ENCODE results near the gene SIGLECL1. TPM values are rescaled to one million over a fixed set of nuclear protein-coding genes. Genes with fewer than 3 reads are reported as not detected.
"Not testable (repeated sequence)": the region's sequence is repeated elsewhere in the genome, so short reads cannot be mapped to it uniquely, and the experiment has no call there.

Gene SIGLECL1
- total RNA-seq: not detected

DNA sequence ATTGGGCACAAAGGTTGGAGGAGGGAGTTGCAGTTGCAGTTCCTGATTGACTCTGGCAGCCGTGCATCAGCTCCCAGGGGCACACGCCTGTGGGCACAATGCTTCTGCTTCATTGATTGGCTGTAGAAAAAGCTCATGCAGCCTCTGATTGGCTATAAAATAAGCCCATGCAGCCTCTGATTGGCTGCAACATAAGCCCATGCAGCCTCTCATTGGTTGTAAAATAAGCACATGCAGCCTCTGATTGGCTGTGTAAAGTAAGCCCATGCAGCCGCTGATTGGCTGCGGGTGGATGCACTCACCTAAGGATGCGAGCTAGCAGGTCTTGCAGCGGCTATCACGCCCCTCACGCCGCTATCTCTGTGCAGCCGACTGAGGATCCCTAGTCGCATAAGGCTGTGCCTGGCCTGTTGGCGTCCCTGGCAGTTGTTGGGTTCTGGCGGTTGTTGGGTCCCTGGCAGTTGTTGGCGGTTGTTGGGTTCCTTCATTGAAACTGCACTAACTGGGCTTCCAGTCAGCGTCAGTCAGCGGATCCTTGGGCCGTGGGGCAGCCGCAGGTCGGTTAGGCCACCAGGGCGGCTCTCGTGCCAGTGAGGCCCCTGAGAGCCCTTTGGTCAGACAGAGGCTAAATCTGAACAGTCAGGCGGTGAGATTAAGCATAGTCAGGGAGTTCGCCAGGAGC is at the start of gene SIGLECL1:
TSS of gene SIGLECL1 (plus strand) at position 295 of the 682 bp plus-strand sequence. CDS start 12,993 bp downstream, outside the sequence.
- Mint-ChIP-seq H3K36me3 (ENCODE audit: low read depth) (no peaks in the 10 kb centered on the region), H3K27me3 (ENCODE audit: low read depth) (peaks cover 3% of the 10 kb centered on the region), H3K4me1 (ENCODE audit: low read depth) (peaks cover 2% of the 10 kb centered on the region), H3K27ac (no peak within 1 kb of the TSS), H3K9me3 (no peaks in the 10 kb centered on the region), H3K4me3 (no peak within 1 kb of the TSS)
- DNase-seq: no peak
- CTCF ChIA-PET: interaction anchor here (1.0 kb wide), 1 partner anchor 9 kb away, joined by 4 read pairs; no protein-coding TSS in a partner anchor
- intact Hi-C loops (cut with micrococcal nuclease): no loop called here

DNA sequence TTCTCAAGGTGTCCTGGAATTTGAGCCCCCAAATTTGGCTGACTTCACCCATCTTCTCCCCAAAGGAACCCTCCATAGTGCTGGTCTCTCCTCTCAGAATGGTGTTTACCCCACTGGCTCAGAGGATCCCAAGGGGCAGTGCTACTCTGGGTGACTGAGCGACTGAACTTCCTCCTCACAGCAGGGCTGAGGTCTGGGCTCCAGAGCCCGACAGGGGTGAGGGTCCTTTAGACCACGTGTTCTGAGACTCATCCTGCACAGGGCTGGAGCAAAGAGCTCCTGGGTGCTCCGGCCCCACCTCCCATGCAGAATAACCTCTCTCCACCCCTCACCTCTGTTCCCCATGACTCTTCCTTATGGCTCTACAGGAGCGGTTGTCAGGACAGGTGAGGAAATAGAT is 49.2 kb upstream of the SIGLECL1 start:
- Mint-ChIP-seq H3K36me3 (ENCODE audit: low read depth) (no peaks in the 10 kb centered on the region), H3K27ac (no peak overlapping the region), H3K4me3 (no peak overlapping the region), H3K27me3 (ENCODE audit: low read depth) (peaks cover 14% of the 10 kb centered on the region), H3K4me1 (ENCODE audit: low read depth) (no peaks in the 10 kb centered on the region), H3K9me3 (no peaks in the 10 kb centered on the region)
- CTCF ChIA-PET: interaction anchor here (0.7 kb wide), 1 partner anchor 42 kb away, joined by 5 read pairs; no protein-coding TSS in a partner anchor
- DNase-seq: no peak
- intact Hi-C loops (cut with micrococcal nuclease): no loop called here

- H3K4me1 Mint-ChIP-seq (ENCODE audit: low read depth): no peaks in the 10 kb centered on the region
- H3K9me3 Mint-ChIP-seq: no peaks in the 10 kb centered on the region
- intact Hi-C loops (cut with micrococcal nuclease): no loop called here
- CTCF ChIA-PET: no interaction called here
- H3K4me3 Mint-ChIP-seq: no peak overlapping the region
- H3K27ac Mint-ChIP-seq: no peak overlapping the region
- no peaks in the 10 kb centered on the region for H3K36me3 Mint-ChIP-seq (ENCODE audit: low read depth)
- peaks cover 14% of the 10 kb centered on the region for H3K27me3 Mint-ChIP-seq (ENCODE audit: low read depth)
- DNase-seq: no peak
These were observed 47.0 kb upstream of the SIGLECL1 start for GRCh38 chr19:51203916-51204315.

GRCh38 chr19:51204321-51204720 is 46.6 kb upstream of the SIGLECL1 start:
- H3K9me3 Mint-ChIP-seq: no peaks in the 10 kb centered on the region
- intact Hi-C loops (cut with micrococcal nuclease): no loop called here
- no peaks in the 10 kb centered on the region for H3K36me3 Mint-ChIP-seq (ENCODE audit: low read depth)
- CTCF ChIA-PET: no interaction called here
- no peak overlapping the region for H3K27ac Mint-ChIP-seq
- no peaks in the 10 kb centered on the region for H3K4me1 Mint-ChIP-seq (ENCODE audit: low read depth)
- H3K4me3 Mint-ChIP-seq: no peak overlapping the region
- no peak for DNase-seq
- H3K27me3 Mint-ChIP-seq (ENCODE audit: low read depth): peaks cover 14% of the 10 kb centered on the region

DNA sequence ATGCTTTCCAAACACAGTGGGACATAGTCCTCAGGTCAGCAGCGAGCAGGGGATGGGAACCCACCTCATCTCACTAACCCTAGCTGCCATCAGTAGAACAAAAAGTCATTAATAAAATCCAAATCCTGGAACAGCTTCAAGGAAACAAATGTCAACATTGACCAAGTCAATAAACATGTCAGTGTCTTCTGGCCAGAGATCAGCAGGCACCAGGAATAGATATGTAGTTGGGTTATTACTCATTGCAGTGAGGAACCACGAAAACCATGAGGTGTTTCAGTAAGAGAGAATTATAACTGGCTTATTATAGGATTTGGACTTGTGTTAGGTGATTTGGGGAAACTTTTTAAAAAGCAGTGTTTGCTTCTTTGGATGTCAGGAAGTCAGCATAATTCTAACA is 43.1 kb upstream of the SIGLECL1 start:
- DNase-seq: no peak
- CTCF ChIA-PET: no interaction called here
- no peaks in the 10 kb centered on the region for H3K4me1 Mint-ChIP-seq (ENCODE audit: low read depth)
- no peak overlapping the region for H3K27ac Mint-ChIP-seq
- H3K4me3 Mint-ChIP-seq: no peak overlapping the region
- intact Hi-C loops (cut with micrococcal nuclease): no loop called here
- H3K36me3 Mint-ChIP-seq (ENCODE audit: low read depth): no peaks in the 10 kb centered on the region
- no peaks in the 10 kb centered on the region for H3K9me3 Mint-ChIP-seq
- peaks cover 11% of the 10 kb centered on the region for H3K27me3 Mint-ChIP-seq (ENCODE audit: low read depth)

DNA sequence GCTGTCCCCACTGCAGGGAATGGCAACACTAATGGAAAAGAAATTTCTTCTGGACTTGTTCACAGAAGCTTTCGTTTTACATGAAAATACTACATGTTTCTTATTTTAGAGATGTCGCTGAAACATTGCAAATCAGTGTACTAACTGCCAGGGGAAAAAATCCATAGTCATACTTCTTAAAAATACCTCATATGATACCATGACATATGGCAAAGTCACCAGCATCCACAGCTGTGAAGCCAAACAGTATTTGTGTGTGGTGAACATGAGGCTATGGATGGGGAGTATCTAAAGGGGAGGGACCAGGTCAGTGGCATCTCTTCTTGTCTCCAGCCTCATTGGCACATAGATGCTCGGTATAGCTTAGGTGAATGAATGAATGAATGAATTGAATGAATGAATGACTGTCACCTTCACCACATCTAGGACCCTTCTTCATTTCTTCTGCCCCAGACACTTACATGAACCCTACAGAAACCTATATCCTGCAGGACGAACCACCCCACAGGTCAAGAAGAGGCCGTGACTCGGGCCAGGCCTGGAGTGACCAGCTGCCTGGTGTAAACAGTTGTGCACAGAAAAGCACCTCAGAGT is 40.6 kb upstream of the SIGLECL1 start:
- Mint-ChIP-seq H3K27ac (no peak overlapping the region), H3K36me3 (ENCODE audit: low read depth) (no peaks in the 10 kb centered on the region), H3K9me3 (no peaks in the 10 kb centered on the region), H3K27me3 (ENCODE audit: low read depth) (peaks cover 5% of the 10 kb centered on the region), H3K4me1 (ENCODE audit: low read depth) (no peaks in the 10 kb centered on the region), H3K4me3 (no peak overlapping the region)
- CTCF ChIA-PET: no interaction called here
- intact Hi-C loops (cut with micrococcal nuclease): no loop called here
- DNase-seq: no peak

- intact Hi-C loops (cut with micrococcal nuclease); CTCF ChIA-PET; DNase-seq; H3K27me3 Mint-ChIP-seq (ENCODE audit: low read depth); H3K4me3 Mint-ChIP-seq; H3K9me3 Mint-ChIP-seq; H3K36me3 Mint-ChIP-seq (ENCODE audit: low read depth); H3K27ac Mint-ChIP-seq; H3K4me1 Mint-ChIP-seq (ENCODE audit: low read depth): not testable (repeated sequence)
These were observed 40.0 kb upstream of the SIGLECL1 start for GRCh38 chr19:51210874-51211361.

DNA sequence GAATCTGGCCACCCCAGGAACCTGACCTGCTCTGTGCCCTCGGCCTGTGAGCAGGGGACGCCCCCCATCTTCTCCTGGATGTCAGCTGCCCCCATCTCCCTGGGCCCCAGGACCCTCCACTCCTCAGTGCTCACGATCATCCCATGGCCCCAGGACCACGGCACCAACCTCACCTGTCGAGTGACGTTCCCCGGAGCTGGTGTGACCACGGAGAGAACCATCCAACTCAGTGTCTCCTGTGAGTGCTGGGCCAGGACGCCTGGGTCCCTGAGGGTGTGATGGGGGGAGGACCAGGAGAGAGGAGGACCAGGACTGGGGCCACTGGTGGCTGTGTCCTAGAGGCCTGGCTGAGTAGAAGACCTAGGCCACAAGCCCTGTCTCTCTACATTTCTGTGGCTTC is 39.0 kb upstream of the SIGLECL1 start:
- intact Hi-C loops (cut with micrococcal nuclease): no loop called here
- no peak overlapping the region for H3K27ac Mint-ChIP-seq
- CTCF ChIA-PET: no interaction called here

DNA sequence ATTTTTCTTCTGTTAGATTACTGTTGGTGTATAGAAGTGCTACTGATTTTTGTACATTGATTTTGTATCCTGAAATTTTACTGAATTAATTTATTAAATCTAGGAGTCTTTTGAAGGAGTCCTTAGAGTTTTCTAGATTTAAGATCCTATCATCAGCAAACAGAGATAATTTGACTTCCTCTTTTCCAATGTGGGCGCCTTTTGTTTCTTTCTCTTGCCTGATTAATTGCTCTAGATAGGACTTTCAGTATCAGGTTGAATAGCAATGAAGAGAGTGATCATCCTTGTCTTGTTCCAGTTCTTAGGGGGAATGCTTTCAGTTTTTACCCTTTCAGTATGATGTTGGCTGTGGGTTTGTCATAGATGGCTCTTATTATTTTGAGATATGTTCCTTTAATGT is 31.6 kb upstream of the SIGLECL1 start:
- Mint-ChIP-seq H3K4me3 (no peak overlapping the region), H3K4me1 (ENCODE audit: low read depth) (peaks cover 3% of the 10 kb centered on the region), H3K27me3 (ENCODE audit: low read depth) (peaks cover 34% of the 10 kb centered on the region), H3K9me3 (no peaks in the 10 kb centered on the region), H3K27ac (no peak overlapping the region), H3K36me3 (ENCODE audit: low read depth) (no peaks in the 10 kb centered on the region)
- intact Hi-C loops (cut with micrococcal nuclease): no loop called here
- no peak for DNase-seq
- CTCF ChIA-PET: no interaction called here

More for the DNA sequence above, 39.0 kb upstream of the SIGLECL1 start:
- DNase-seq: no peak
- H3K27me3 Mint-ChIP-seq (ENCODE audit: low read depth): peaks cover 5% of the 10 kb centered on the region
- H3K4me3 Mint-ChIP-seq: no peak overlapping the region
- no peaks in the 10 kb centered on the region for H3K36me3 Mint-ChIP-seq (ENCODE audit: low read depth)
- H3K9me3 Mint-ChIP-seq: no peaks in the 10 kb centered on the region
- no peaks in the 10 kb centered on the region for H3K4me1 Mint-ChIP-seq (ENCODE audit: low read depth)

GRCh38 chr19:51219971-51220370 is 30.9 kb upstream of the SIGLECL1 start:
- DNase-seq: no peak
- intact Hi-C loops (cut with micrococcal nuclease): no loop called here
- no peaks in the 10 kb centered on the region for H3K9me3 Mint-ChIP-seq
- H3K4me1 Mint-ChIP-seq (ENCODE audit: low read depth): peaks cover 3% of the 10 kb centered on the region
- no peak overlapping the region for H3K27ac Mint-ChIP-seq
- no peak overlapping the region for H3K4me3 Mint-ChIP-seq
- H3K27me3 Mint-ChIP-seq (ENCODE audit: low read depth): peaks cover 38% of the 10 kb centered on the region
- H3K36me3 Mint-ChIP-seq (ENCODE audit: low read depth): no peaks in the 10 kb centered on the region
- CTCF ChIA-PET: no interaction called here

- Mint-ChIP-seq H3K4me3 (no peak overlapping the region), H3K4me1 (ENCODE audit: low read depth) (peaks cover 4% of the 10 kb centered on the region), H3K9me3 (no peaks in the 10 kb centered on the region), H3K36me3 (ENCODE audit: low read depth) (no peaks in the 10 kb centered on the region), H3K27ac (no peak overlapping the region), H3K27me3 (ENCODE audit: low read depth) (peaks cover 46% of the 10 kb centered on the region)
- DNase-seq: no peak
- intact Hi-C loops (cut with micrococcal nuclease): no loop called here
- CTCF ChIA-PET: no interaction called here
These were observed 29.9 kb upstream of the SIGLECL1 start for GRCh38 chr19:51220996-51221395.

DNA sequence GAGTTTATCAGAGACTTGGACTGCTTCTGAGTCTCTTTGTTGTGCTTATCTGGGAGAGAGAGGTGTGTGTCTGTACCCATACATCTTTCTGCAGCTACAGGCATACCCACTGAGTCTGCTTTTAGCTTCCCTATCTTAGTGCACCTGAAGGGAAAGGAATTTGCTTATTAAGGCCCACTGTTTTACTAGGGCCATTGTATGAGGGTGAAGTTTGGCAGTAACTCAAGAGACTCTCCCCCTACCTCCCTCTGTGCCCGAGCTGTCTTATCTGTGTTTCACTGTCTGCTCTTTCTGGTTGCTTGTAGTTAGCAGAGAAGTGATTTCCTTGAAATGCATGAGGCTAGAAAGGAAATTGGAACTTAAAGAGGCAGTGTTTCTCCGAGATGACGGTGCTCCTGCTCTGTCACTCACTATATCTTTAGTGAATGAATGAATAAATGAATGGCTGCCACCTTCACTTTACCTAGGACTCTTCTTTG is 26.7 kb upstream of the SIGLECL1 start:
- Mint-ChIP-seq H3K27me3 (ENCODE audit: low read depth) (peaks cover 58% of the 10 kb centered on the region), H3K4me3 (no peak overlapping the region), H3K36me3 (ENCODE audit: low read depth) (no peaks in the 10 kb centered on the region), H3K9me3 (no peaks in the 10 kb centered on the region), H3K27ac (no peak overlapping the region), H3K4me1 (ENCODE audit: low read depth) (peaks cover 4% of the 10 kb centered on the region)
- DNase-seq: no peak
- intact Hi-C loops (cut with micrococcal nuclease): no loop called here
- CTCF ChIA-PET: no interaction called here

DNA sequence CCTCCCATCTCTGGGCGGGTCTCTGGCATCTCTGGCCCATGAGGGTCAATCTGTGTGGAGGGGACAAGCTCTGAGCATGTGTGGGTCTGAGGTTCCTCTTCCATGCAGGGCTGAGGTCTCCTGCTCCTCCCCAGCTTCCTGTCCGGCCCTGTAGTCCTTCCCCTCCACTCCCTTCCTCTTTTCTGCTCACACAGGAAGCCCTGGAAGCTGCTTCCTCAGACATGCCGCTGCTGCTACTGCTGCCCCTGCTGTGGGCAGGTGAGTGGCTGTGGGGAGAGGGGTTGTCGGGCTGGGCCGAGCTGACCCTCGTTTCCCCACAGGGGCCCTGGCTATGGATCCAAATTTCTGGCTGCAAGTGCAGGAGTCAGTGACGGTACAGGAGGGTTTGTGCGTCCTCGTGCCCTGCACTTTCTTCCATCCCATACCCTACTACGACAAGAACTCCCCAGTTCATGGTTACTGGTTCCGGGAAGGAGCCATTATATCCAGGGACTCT is 25.9 kb upstream of the SIGLECL1 start, which contains the start of gene CD33:
TSS of gene CD33 (plus strand) at position 183 of the 496 bp plus-strand sequence. CDS start at position 222, 39 bp downstream.
- H3K27ac Mint-ChIP-seq; intact Hi-C loops (cut with micrococcal nuclease); DNase-seq; H3K36me3 Mint-ChIP-seq (ENCODE audit: low read depth); CTCF ChIA-PET; H3K9me3 Mint-ChIP-seq; H3K4me1 Mint-ChIP-seq (ENCODE audit: low read depth): not testable (repeated sequence)
- Mint-ChIP-seq H3K4me3 (peak within 1 kb of the TSS; percentile 14), H3K27me3 (ENCODE audit: low read depth) (peaks cover 61% of the 10 kb centered on the region)

Measured in activated naive CD4-positive, alpha-beta T cell treated with anti-CD3 and anti-CD28 coated beads for 36 hours (primary cell).